NCI-H1436 treated with DMSO at 0.1 percent for 48 hours (cell line): Measurements from ENCODE around the gene TNFSF4.

Experiments
- DNase-seq: peaks from one replicate; lab custom pipeline; 2025; lab: John Stamatoyannopoulos, UW

The TNFSF4 gene

GRCh38 chr1:173210716-173211231 is 3.6 kb upstream of the TNFSF4 start:
- DNase-seq, result no peak

- DNase-seq, result no peak
These were observed 3.2 kb upstream of the TNFSF4 start for GRCh38 chr1:173210283-173210682.

- DNase-seq, result no peak
These were observed 1.7 kb upstream of the TNFSF4 start for GRCh38 chr1:173208868-173209267.

GRCh38 chr1:173208146-173208545 is 1.0 kb upstream of the TNFSF4 start:
- DNase-seq, result no peak

- no peak for DNase-seq
These were observed 1.7 kb downstream of the TNFSF4 start for GRCh38 chr1:173205146-173206051.

- no peak for DNase-seq
These were observed 2.4 kb downstream of the TNFSF4 start for GRCh38 chr1:173204693-173205092.

- DNase-seq, result no peak
These were observed 4.5 kb downstream of the TNFSF4 start for GRCh38 chr1:173202424-173203145.

- DNase-seq, result no peak
These were observed 5.2 kb downstream of the TNFSF4 start for GRCh38 chr1:173201969-173202368.

- no peak for DNase-seq
These were observed 11.5 kb downstream of the TNFSF4 start for GRCh38 chr1:173195596-173196088.

- DNase-seq, result no peak
These were observed 13.5 kb downstream of the TNFSF4 start for GRCh38 chr1:173193639-173194038.

- DNase-seq, result no peak
These were observed 16.0 kb downstream of the TNFSF4 start for GRCh38 chr1:173191011-173191705.

GRCh38 chr1:173190101-173190936 is 16.8 kb downstream of the TNFSF4 start:
- DNase-seq, result no peak

- DNase-seq, result no peak
These were observed 19.4 kb downstream of the TNFSF4 start for GRCh38 chr1:173187671-173188237.

GRCh38 chr1:173181791-173182190 is 25.3 kb downstream of the TNFSF4 start:
- no peak for DNase-seq

- no peak for DNase-seq
These were observed 30.9 kb downstream of the TNFSF4 start for GRCh38 chr1:173176246-173176645.

- no peak for DNase-seq
These were observed 31.5 kb downstream of the TNFSF4 start for GRCh38 chr1:173175514-173176145.

- no peak for DNase-seq
These were observed 33.7 kb downstream of the TNFSF4 start for GRCh38 chr1:173173388-173173787.

GRCh38 chr1:173171152-173171551 is 36.0 kb downstream of the TNFSF4 start:
- no peak for DNase-seq

- no peak for DNase-seq
These were observed 38.2 kb downstream of the TNFSF4 start for GRCh38 chr1:173168941-173169340.

- no peak for DNase-seq
These were observed 42.4 kb downstream of the TNFSF4 start for GRCh38 chr1:173164686-173165085.
